Endothelial cell (in vitro differentiated cells): ENCODE results near the gene MMP2. TPM values are rescaled to one million over a fixed set of nuclear protein-coding genes. Genes with fewer than 3 reads are reported as not detected.

Experiments
- DNase-seq: peaks from one replicate; pipeline ENCODE4 v3.0.0; 2021; ENCODE audit warnings: low spot score
- H3K27ac Mint-ChIP-seq: one replicate; pipeline ENCODE4 v1.8.0; 2021; ENCODE audit warnings: mixed read lengths, inconsistent platforms; ENCODE audit not compliant: unreplicated experiment
- H3K27me3 Mint-ChIP-seq: one replicate; pipeline ENCODE4 v1.8.0; 2021; ENCODE audit warnings: mild to moderate bottlenecking, moderate library complexity, mixed read lengths, inconsistent platforms; ENCODE audit not compliant: unreplicated experiment
- H3K36me3 Mint-ChIP-seq: one replicate; pipeline ENCODE4 v1.8.0; 2021; ENCODE audit warnings: mild to moderate bottlenecking, low read depth, mixed read lengths, inconsistent platforms; ENCODE audit not compliant: unreplicated experiment
- H3K4me1 Mint-ChIP-seq: one replicate; pipeline ENCODE4 v1.8.0; 2021; ENCODE audit warnings: mild to moderate bottlenecking, mixed read lengths, inconsistent platforms; ENCODE audit not compliant: unreplicated experiment
- H3K4me3 Mint-ChIP-seq: one replicate; pipeline ENCODE4 v1.8.0; 2021; ENCODE audit warnings: mild to moderate bottlenecking, mixed read lengths, inconsistent platforms; ENCODE audit not compliant: unreplicated experiment
- H3K9me3 Mint-ChIP-seq: one replicate; pipeline ENCODE4 v1.8.0; 2021; ENCODE audit warnings: mixed read lengths, inconsistent platforms; ENCODE audit not compliant: unreplicated experiment
- CTCF ChIP-seq: fragments of 200-600 bp; sonication (generic); IDR thresholded peaks from one replicate; pipeline ENCODE4 v1.5.0; 2021; ENCODE audit warnings: antibody characterized with exemption; ENCODE audit not compliant: unreplicated experiment
- total RNA-seq: library from RNA; stranded (reverse); fragmentation: NEBNext Ultra II Directional; extraction: Animal tissue kit (Norgen Biotek cat#: 25700); gene quantifications from one replicate; pipeline ENCODE4 v1.2.1, GENCODE V29; 2021; ENCODE audit not compliant: unreplicated experiment

MMP2 gene
- total RNA-seq, 1 donor from 2014 or later = 422 TPM

- H3K4me3 Mint-ChIP-seq = no peak overlapping the region
- no peaks in the 10 kb centered on the region for H3K9me3 Mint-ChIP-seq
- peaks cover under 1% of the 10 kb centered on the region for H3K36me3 Mint-ChIP-seq
- no peak for TF ChIP-seq CTCF
- no peak overlapping the region for H3K27ac Mint-ChIP-seq
- peaks cover 5% of the 10 kb centered on the region for H3K4me1 Mint-ChIP-seq
- H3K27me3 Mint-ChIP-seq = no peaks in the 10 kb centered on the region
- no peak for DNase-seq
These were observed 55.8 kb downstream of the MMP2 start for GRCh38 chr16:55534756-55535155.

- peaks cover 5% of the 10 kb centered on the region for H3K4me1 Mint-ChIP-seq
- no peak for TF ChIP-seq CTCF
- no peaks in the 10 kb centered on the region for H3K36me3 Mint-ChIP-seq
- DNase-seq = no peak
- H3K27ac Mint-ChIP-seq = no peak overlapping the region
- H3K27me3 Mint-ChIP-seq = no peaks in the 10 kb centered on the region
- H3K9me3 Mint-ChIP-seq = no peaks in the 10 kb centered on the region
- H3K4me3 Mint-ChIP-seq = no peak overlapping the region
These were observed 60.1 kb downstream of the MMP2 start for GRCh38 chr16:55539049-55539448.

GRCh38 chr16:55539488-55539887 lies 60.5 kb downstream of the MMP2 start:
- TF ChIP-seq CTCF = no peak
- Mint-ChIP-seq H3K27ac (no peak overlapping the region), H3K4me1 (peaks cover 5% of the 10 kb centered on the region), H3K9me3 (no peaks in the 10 kb centered on the region), H3K4me3 (no peak overlapping the region), H3K36me3 (no peaks in the 10 kb centered on the region), H3K27me3 (no peaks in the 10 kb centered on the region)
- DNase-seq = no peak

GRCh38 chr16:55540221-55540620 lies 61.2 kb downstream of the MMP2 start:
- Mint-ChIP-seq H3K27ac (no peak overlapping the region), H3K36me3 (no peaks in the 10 kb centered on the region), H3K4me3 (no peak overlapping the region), H3K27me3 (no peaks in the 10 kb centered on the region), H3K4me1 (peaks cover 5% of the 10 kb centered on the region), H3K9me3 (no peaks in the 10 kb centered on the region)
- no peak for DNase-seq
- no peak for TF ChIP-seq CTCF

GRCh38 chr16:55542459-55543082 lies 63.6 kb downstream of the MMP2 start:
- no peak for DNase-seq
- H3K4me3 Mint-ChIP-seq = no peak overlapping the region
- H3K27ac Mint-ChIP-seq = no peak overlapping the region

More at GRCh38 chr16:55542459-55543082, 63.6 kb downstream of the MMP2 start:
- Mint-ChIP-seq H3K36me3 (no peaks in the 10 kb centered on the region), H3K4me1 (no peaks in the 10 kb centered on the region), H3K27me3 (no peaks in the 10 kb centered on the region), H3K9me3 (no peaks in the 10 kb centered on the region)
- TF ChIP-seq CTCF = no peak
